Adrenal gland (tissue), 12 donors: ENCODE measurements around the gene ARID3C. TPM values are rescaled to one million over a fixed set of nuclear protein-coding genes. Genes with fewer than 3 reads are reported as not detected.

ENCODE experiments used
- DNase-seq, 7 donors: peaks; one replicate each; pipeline ENCODE4 v3.0.0-alpha.2; 2019 to 2020
- H3K27ac ChIP-seq, 5 donors: fragments of 200-600 bp; sonication (generic) in 4 of 5; 1 replicate in 3 of 5; 2 replicates in 2 of 5; pipeline versions ENCODE4 v1.5.1 to v1.8.0; 2016 to 2020; ENCODE audit warnings: mild to moderate bottlenecking in 1 of 5
- H3K27me3 ChIP-seq: fragments of 200-600 bp; 2 replicates; pipeline ENCODE4 v1.8.0; 2021
- H3K36me3 ChIP-seq, 2 donors: fragments of 200-600 bp; replicated peaks in 1 of 2; 1 replicate in 1 of 2; 2 replicates in 1 of 2; pipeline versions ENCODE4 v1.5.1 to v1.8.0; 2018 to 2022
- H3K4me1 ChIP-seq, 2 donors: fragments of 200-600 bp; replicated peaks in 1 of 2; 1 replicate in 1 of 2; 2 replicates in 1 of 2; pipeline versions ENCODE4 v1.5.1 to v1.8.0; 2018 to 2021
- H3K4me3 ChIP-seq, 4 donors: fragments of 200-600 bp; sonication (generic) in 3 of 4; one replicate each; pipeline ENCODE4 v1.5.1; 2016 to 2018
- H3K9me3 ChIP-seq, 3 donors: fragments of 200-600 bp; sonication (generic) in 1 of 3; replicated peaks in 1 of 3; 1 replicate in 2 of 3; 2 replicates in 1 of 3; pipeline versions ENCODE4 v1.5.1 to v1.8.0; 2016 to 2021
- POLR2A ChIP-seq, 2 donors: fragments of 450-650 bp; IDR thresholded peaks; one replicate each; pipeline ENCODE4 v1.6.1; 2017; ENCODE audit warnings: antibody characterized with exemption in 2 of 2, mild to moderate bottlenecking in 2 of 2, moderate library complexity in 1 of 2
- WGBS, 4 donors: extraction: QIAGEN DNeasy Blood & Tissue Kit in 2 of 4; methylation state at CpG; one replicate each; pipeline versions ENCODE4 v1.1.5 to v1.1.7; 2013 to 2017; 5-methylcytosine and 5-hydroxymethylcytosine counted together
- intact Hi-C, 2 donors: fragments of 100-400 bp; cut with DNase I; formaldehyde crosslinking; loops; one replicate each; pipeline versions ENCODE4 v1.14.1 to v1.15.0; 2022 to 2023
- polyA plus RNA-seq, 3 donors: library from polyadenylated mRNA; stranded (reverse); fragments of 200-250 nt in 2 of 3; fragments of 350-450 nt in 1 of 3; fragmentation: Illumina TruSeq in 1 of 3; extraction: RNeasy Lipid Tissue Mini Kit (QIAGEN cat#74804) in 1 of 3; gene quantifications; one replicate each; pipeline ENCODE4 v1.2.3, GENCODE V29; 2013 to 2014
- total RNA-seq, 9 donors: library from RNA; depleted of rRNA in 4 of 9; stranded (reverse); fragments of >200 nt in 4 of 9; fragments of 120-200 nt in 1 of 9; fragmentation: NEBNext Ultra II Directional in 1 of 9; extraction: Animal tissue kit (Norgen Biotek cat#: 25700) in 1 of 9; gene quantifications; one replicate each; pipeline versions ENCODE4 v1.1.0 to v1.2.4, GENCODE V29; 2013 to 2023
- TF ChIP-seq, protein P1 (sequence below), 6 experiments: fragments of 450-650 bp in 4 of 6; fragments of 200-600 bp in 2 of 6; sonication (generic) in 1 of 6; IDR thresholded peaks; 1 replicate in 5 of 6; 2 replicates in 1 of 6; pipeline versions ENCODE4 v1.5.1 to v1.8.0; 2016 to 2021; ENCODE audit warnings: antibody characterized with exemption in 6 of 6, mild to moderate bottlenecking in 2 of 6, moderate library complexity in 1 of 6
- donor health status: healthy with polysubstance abuse.
- donor health status: Bipolar disorder and iron deficiency.
- donor health status: DM: yes; HTN: yes; CAD: no.
- donor health status: DM: no; HTN: no; CAD: no.
- donor health status: DM: no; HTN: no; CAD: no.
- donor health status: DM: yes; HTN: yes; CAD: no.

ARID3C gene
- total and polyA plus RNA-seq, 12 donors: not detected

DNA sequence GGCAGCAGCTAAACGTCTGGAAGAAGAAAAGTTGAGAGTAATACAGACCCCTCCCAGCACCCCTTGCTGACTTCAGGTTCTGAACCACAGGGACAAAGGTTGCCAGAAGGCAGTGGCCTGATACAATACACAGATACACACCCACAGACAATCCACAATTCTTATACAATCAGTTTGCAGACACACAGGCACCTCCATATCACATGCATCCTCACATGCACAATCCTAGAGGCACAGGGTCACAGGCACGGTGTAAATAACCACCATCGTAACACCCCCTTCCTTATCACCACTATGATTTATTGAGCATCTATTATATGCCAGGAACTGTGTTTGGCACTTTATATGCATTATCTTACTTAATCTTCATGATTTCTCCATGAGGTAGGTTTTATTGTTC, 47.5 kb downstream of the ARID3C start:
- H3K36me3 ChIP-seq: no peaks in the 10 kb centered on the region
- no peak overlapping the region for H3K4me3 ChIP-seq
- TF ChIP-seq, protein P1, sequence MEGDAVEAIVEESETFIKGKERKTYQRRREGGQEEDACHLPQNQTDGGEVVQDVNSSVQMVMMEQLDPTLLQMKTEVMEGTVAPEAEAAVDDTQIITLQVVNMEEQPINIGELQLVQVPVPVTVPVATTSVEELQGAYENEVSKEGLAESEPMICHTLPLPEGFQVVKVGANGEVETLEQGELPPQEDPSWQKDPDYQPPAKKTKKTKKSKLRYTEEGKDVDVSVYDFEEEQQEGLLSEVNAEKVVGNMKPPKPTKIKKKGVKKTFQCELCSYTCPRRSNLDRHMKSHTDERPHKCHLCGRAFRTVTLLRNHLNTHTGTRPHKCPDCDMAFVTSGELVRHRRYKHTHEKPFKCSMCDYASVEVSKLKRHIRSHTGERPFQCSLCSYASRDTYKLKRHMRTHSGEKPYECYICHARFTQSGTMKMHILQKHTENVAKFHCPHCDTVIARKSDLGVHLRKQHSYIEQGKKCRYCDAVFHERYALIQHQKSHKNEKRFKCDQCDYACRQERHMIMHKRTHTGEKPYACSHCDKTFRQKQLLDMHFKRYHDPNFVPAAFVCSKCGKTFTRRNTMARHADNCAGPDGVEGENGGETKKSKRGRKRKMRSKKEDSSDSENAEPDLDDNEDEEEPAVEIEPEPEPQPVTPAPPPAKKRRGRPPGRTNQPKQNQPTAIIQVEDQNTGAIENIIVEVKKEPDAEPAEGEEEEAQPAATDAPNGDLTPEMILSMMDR (IDR thresholded peaks at IDR 0.05): no peak
- TF ChIP-seq POLR2A (IDR thresholded peaks at IDR 0.05): no peak
- intact Hi-C loops: no loop called here
- DNase-seq: no peak
- no peak overlapping the region for H3K27ac ChIP-seq
- peaks cover 0 to 5% of the 10 kb centered on the region in 2 donors for H3K4me1 ChIP-seq
- no peaks in the 10 kb centered on the region for H3K9me3 ChIP-seq
- peaks cover 20% of the 10 kb centered on the region for H3K27me3 ChIP-seq
- WGBS, 4 donors: 73 to 83% (median 77%) methylated on average over 3 of the region's 3 CpGs

- DNase-seq: no peak
- no peak for TF ChIP-seq POLR2A (IDR thresholded peaks at IDR 0.05)
- TF ChIP-seq, protein P1 (IDR thresholded peaks at IDR 0.05): no peak
- H3K4me1 ChIP-seq: peaks cover 0 to 5% of the 10 kb centered on the region in 2 donors
- H3K4me3 ChIP-seq: no peak overlapping the region
- 72 to 84% (median 77%) methylated on average over 8 of the region's 8 CpGs for WGBS, 4 donors
- H3K27me3 ChIP-seq: peaks cover 20% of the 10 kb centered on the region
- no peak overlapping the region for H3K27ac ChIP-seq
- H3K36me3 ChIP-seq: no peaks in the 10 kb centered on the region
- intact Hi-C loops: no loop called here
- H3K9me3 ChIP-seq: no peaks in the 10 kb centered on the region
Measured at GRCh38 chr9:34580358-34580757, 48.5 kb downstream of the ARID3C start.

DNA sequence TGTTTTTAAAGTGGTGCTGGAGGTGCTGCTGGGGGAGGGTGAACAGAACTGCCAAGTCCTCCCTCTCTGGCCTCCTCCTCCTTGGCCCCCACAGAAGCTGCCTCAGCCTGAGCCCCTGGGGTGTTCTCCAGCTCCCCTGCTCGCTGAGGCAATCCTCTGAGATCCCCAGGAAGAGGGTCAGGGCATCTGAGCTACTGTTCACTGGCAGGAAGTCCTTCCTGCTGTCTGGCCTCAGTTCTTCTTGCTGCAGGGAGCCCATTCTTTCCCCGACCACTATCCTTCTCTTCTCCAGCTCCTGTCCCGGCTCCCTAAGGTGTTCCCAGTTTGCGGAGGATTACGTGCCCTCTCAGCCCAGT, 49.1 kb downstream of the ARID3C start:
- DNase-seq: no peak
- 75 to 88% (median 82%) methylated on average over 5 of the region's 5 CpGs for WGBS, 4 donors
- Histone ChIP-seq H3K4me3 (no peak overlapping the region), H3K4me1 (peaks cover 0 to 5% of the 10 kb centered on the region in 2 donors), H3K27ac (peak overlapping the region in 1 of 5 donors; percentile 21), H3K27me3 (peaks cover 16% of the 10 kb centered on the region), H3K36me3 (no peaks in the 10 kb centered on the region), H3K9me3 (no peaks in the 10 kb centered on the region)
- TF ChIP-seq, protein P1 (IDR thresholded peaks at IDR 0.05): no peak
- TF ChIP-seq POLR2A (IDR thresholded peaks at IDR 0.05): no peak
- intact Hi-C loops: no loop called here

DNA sequence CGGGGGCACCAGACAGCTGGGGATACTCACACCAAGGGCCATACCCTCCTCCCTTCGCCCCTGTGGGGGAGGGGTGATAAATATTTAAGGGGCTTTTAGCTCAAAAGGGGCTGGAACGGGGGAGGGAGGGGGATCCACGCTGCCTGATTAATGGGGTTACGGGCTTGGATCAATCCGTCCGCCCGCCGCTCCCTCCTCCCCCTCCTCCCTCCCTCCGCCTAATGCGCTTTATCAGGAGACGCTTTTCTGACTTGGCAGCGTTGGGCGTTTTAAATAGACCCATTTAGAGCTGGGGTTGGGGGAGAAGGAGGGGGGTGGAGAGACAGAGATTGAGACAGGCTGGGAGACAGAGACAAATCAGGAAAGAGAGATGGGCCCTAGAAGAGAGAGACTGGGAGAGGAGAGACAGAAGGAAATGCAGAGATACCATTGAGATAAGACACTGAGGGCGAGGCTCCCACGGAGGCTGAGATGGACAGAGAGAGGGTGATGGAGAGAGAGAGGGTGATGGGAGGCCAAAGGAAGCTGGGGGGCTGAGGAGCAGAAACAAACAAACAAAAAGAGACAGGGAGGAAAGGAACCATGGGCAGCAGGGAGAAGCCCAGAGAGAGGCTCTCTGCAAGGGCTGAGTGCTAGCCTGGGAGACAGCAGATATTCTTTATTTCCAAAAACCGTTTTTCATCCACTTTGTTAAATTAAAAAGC, 49.6 kb downstream of the ARID3C start:
- peaks cover 16% of the 10 kb centered on the region for H3K27me3 ChIP-seq

More for the DNA sequence above, 49.6 kb downstream of the ARID3C start:
- intact Hi-C loops: no loop called here
- Histone ChIP-seq H3K9me3 (no peaks in the 10 kb centered on the region), H3K4me1 (peaks cover 0 to 5% of the 10 kb centered on the region in 2 donors), H3K4me3 (no peak overlapping the region), H3K27ac (peak overlapping the region in 1 of 5 donors; percentile 70), H3K36me3 (no peaks in the 10 kb centered on the region)
- TF ChIP-seq, protein P1 (IDR thresholded peaks at IDR 0.05): no peak
- no peak for TF ChIP-seq POLR2A (IDR thresholded peaks at IDR 0.05)
- no peak for DNase-seq
- 26 to 47% (median 37%) methylated on average over 14 to 17 of the region's 17 CpGs for WGBS, 4 donors
